ENCODE results near the gene NEK1. TPM values are rescaled to one million over a fixed set of nuclear protein-coding genes. Genes with fewer than 3 reads are reported as not detected.
A peak's percentile ranks its signal among the peaks of the same experiment; 100 is the strongest.

Gene NEK1
- total and polyA plus RNA-seq, 7 donors = 3.9 to 19.1 (median 16.1) TPM

DNA sequence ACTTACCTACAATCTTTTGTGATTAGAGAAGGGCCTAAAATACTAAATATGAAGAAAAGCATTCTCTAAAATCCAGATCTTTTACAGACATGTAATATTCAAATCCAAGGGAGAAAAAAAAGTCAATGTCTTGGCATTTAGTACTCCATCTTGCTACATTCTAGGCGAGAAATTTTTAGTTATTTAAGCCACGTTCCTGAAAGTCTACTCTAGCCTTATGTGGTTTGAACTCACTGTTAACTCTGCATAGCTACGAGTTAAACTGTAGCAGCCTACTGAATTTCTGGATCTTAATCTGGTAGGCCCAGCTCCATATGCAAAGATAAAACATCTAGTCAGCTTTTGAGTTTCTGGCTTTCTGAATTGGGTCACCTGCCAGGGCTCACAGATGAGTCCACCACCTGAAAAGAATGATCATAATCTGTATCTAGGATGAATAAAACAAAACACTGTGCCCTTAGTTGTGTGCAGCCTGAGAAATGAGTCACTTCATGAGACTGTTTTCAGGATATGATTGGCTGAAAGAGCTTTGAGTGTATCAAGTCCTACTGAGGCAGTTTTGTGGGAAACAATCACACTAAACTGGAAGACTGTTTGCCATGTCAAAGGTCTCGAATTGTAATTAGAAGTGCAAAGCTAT lies 3.2 kb upstream of the NEK1 start:
- peaks cover 0 to 28% (median 17%) of the 10 kb centered on the region in 4 donors for H3K4me1 ChIP-seq
- 85 to 89% methylated on average over 4 of the region's 4 CpGs for WGBS, 2 donors
- no peaks in the 10 kb centered on the region for H3K27me3 ChIP-seq
- intact Hi-C loops (cut with DNase I) = loop anchor here (10.0 kb wide), 1 partner anchor 179 kb away; no protein-coding TSS in a partner anchor
- no peak overlapping the region for H3K4me3 ChIP-seq
- TF ChIP-seq POLR2A (IDR thresholded peaks at IDR 0.05) (no peak), POLR2AphosphoS5 (IDR thresholded peaks at IDR 0.05) (no peak), EP300 (IDR thresholded peaks at IDR 0.05) (no peak)
- TF ChIP-seq, protein P1, sequence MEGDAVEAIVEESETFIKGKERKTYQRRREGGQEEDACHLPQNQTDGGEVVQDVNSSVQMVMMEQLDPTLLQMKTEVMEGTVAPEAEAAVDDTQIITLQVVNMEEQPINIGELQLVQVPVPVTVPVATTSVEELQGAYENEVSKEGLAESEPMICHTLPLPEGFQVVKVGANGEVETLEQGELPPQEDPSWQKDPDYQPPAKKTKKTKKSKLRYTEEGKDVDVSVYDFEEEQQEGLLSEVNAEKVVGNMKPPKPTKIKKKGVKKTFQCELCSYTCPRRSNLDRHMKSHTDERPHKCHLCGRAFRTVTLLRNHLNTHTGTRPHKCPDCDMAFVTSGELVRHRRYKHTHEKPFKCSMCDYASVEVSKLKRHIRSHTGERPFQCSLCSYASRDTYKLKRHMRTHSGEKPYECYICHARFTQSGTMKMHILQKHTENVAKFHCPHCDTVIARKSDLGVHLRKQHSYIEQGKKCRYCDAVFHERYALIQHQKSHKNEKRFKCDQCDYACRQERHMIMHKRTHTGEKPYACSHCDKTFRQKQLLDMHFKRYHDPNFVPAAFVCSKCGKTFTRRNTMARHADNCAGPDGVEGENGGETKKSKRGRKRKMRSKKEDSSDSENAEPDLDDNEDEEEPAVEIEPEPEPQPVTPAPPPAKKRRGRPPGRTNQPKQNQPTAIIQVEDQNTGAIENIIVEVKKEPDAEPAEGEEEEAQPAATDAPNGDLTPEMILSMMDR (IDR thresholded peaks at IDR 0.05) = no peak
- no peaks in the 10 kb centered on the region for H3K9me3 ChIP-seq
- no peak overlapping the region for H3K27ac ChIP-seq
- no peaks in the 10 kb centered on the region for H3K36me3 ChIP-seq
- DNase-seq = no peak

DNA sequence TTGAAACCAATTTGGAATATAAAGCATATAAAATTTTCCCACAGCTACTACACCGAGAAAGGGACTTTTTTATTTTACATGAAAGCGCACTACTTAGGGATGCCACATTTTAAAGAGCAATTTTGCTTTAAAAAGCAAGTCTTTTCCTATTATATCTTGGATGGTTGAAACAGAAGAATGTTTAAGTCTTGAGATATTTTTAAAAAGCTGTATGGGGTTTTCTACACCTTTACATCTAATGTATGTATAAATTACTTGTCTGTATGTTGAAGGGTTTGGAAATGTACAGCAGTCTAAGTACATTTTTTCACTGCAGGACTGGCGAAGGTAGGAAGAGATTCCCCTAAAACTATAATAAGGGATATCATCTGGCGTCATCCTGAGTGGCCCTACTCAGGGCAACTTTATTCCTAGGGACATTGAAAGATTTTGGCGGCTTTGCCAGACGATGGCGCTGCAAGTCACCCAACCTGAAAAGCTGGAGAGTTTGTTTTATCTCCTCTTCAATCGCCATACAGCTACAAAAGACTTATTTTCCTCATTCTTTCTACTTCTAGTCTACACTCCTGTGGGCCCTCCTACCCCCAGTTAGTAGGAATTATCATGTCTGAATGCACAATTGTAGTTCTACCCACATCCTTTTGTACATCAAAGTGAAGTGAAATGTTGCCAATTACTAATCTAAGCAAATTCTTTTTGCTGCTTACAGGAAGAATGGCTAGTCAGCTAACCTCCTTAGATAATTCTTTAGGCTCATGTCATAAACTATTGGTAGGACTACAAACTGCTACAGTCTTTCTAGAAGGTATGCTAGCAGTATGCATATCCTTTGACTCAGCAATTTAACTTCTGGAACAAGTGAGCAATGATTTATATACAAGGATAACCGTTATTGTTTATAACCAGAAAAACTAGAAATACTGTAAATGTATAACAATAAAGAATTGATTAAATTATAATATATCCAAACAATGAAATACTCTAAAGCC lies 782 bp upstream of the NEK1 start:
- H3K27ac ChIP-seq = peak overlapping the region; percentile 90 to 96 (median 94)
- WGBS, 2 donors = 1 to 3% methylated on average over 9 of the region's 9 CpGs
- no peaks in the 10 kb centered on the region for H3K27me3 ChIP-seq
- no peaks in the 10 kb centered on the region for H3K9me3 ChIP-seq
- TF ChIP-seq POLR2AphosphoS5 (IDR thresholded peaks at IDR 0.05) (peak in 1 of 4 donors; percentile 15), POLR2A (IDR thresholded peaks at IDR 0.05) (no peak), EP300 (IDR thresholded peaks at IDR 0.05) (no peak)
- TF ChIP-seq, protein P1 (IDR thresholded peaks at IDR 0.05) = peak in 3 of 4 experiments; percentile 15 to 67 (median 57)
- H3K4me3 ChIP-seq = peak overlapping the region; percentile 68 to 88 (median 84)
- peak; percentile 87 for DNase-seq
- H3K36me3 ChIP-seq = no peaks in the 10 kb centered on the region
- peaks cover 0 to 24% (median 19%) of the 10 kb centered on the region in 4 donors for H3K4me1 ChIP-seq
- intact Hi-C loops (cut with DNase I) = loop anchor here (1.0 to 10.0 kb wide), 6 partner anchors 7 to 434 kb away; partner anchors contain the start of genes CLCN3 and MFAP3L

DNA sequence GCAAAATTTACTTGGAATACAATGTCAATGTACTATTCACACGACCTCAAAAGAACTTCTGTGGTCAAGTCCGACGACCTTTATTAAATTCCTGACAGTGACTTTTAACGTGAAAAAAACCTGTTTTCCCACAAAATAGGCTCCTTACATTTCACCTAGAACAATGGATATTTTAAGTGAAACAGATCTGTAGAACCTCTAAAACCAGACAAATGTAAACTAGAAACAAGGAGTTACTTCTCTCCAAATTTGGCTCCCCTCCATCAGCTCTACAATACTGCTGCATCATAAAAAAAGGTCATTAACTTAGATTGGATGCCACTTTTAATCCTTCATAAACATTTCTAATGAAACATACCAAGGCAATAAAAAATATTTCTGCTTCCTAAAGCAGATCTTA lies 1.2 kb downstream of the NEK1 start:
- intact Hi-C loops (cut with DNase I) = loop anchor here (2.0 to 10.0 kb wide), 5 partner anchors 101 to 436 kb away; partner anchors contain the start of genes HPF1 and MFAP3L
- H3K27me3 ChIP-seq = no peaks in the 10 kb centered on the region
- 21 to 60% methylated on average over 4 of the region's 4 CpGs for WGBS, 2 donors
- H3K36me3 ChIP-seq = no peaks in the 10 kb centered on the region
- H3K27ac ChIP-seq = peak overlapping the region in 2 of 4 donors; percentile 95 to 96
- DNase-seq = no peak
- TF ChIP-seq POLR2AphosphoS5 (IDR thresholded peaks at IDR 0.05) = no peak
- no peak for TF ChIP-seq EP300 (IDR thresholded peaks at IDR 0.05)
- no peak for TF ChIP-seq POLR2A (IDR thresholded peaks at IDR 0.05)
- TF ChIP-seq, protein P1 (IDR thresholded peaks at IDR 0.05) = no peak
- peak overlapping the region; percentile 68 to 88 (median 84) for H3K4me3 ChIP-seq
- H3K9me3 ChIP-seq = no peaks in the 10 kb centered on the region
- H3K4me1 ChIP-seq = peaks cover 0 to 24% (median 19%) of the 10 kb centered on the region in 4 donors

DNA sequence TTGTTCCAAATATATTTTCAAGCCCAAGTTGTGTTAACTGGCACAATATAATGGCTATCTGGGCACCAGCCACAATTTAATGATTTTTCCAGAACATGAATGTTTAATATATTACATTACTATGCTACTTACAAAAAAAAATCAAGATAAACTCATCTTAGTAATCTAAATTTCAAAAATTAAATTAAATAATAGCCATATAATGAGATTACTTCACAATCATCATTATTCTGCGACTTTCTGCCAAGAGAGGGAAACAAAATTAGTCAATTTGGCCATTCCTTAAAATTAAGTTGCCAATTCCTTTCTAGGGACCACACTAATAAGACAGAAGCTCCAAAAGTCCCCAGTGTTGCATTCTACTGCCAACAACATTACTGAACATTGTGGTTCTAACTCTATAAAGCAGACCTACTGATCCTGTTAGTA lies 7.5 kb downstream of the NEK1 start:
- TF ChIP-seq EP300 (IDR thresholded peaks at IDR 0.05) (no peak), POLR2A (IDR thresholded peaks at IDR 0.05) (no peak), POLR2AphosphoS5 (IDR thresholded peaks at IDR 0.05) (no peak)
- TF ChIP-seq, protein P1 (IDR thresholded peaks at IDR 0.05) = no peak
- 91 to 96% methylated on average over 1 of the region's 1 CpG for WGBS, 2 donors
- Histone ChIP-seq H3K4me1 (peaks cover 0 to 3% (median 0%) of the 10 kb centered on the region in 4 donors), H3K9me3 (no peaks in the 10 kb centered on the region), H3K36me3 (peaks cover 0 to 22% (median 0%) of the 10 kb centered on the region in 4 donors), H3K27me3 (no peaks in the 10 kb centered on the region), H3K27ac (peak overlapping the region in 1 of 4 donors; percentile 20), H3K4me3 (no peak overlapping the region)
- DNase-seq = no peak
- intact Hi-C loops (cut with DNase I) = no loop called here
